ENCODE measurements around the gene ARHGAP24.
"Not testable (repeated sequence)": the region's sequence is repeated elsewhere in the genome, so short reads cannot be mapped to it uniquely, and the experiment has no call there.

GRCh38 chr4:85902647-85903046 is 427.7 kb downstream of the ARHGAP24 start:
- not testable (repeated sequence) for TF ChIP-seq CTCF (IDR thresholded peaks at IDR 0.05 in 2 of 3, conservative IDR thresholded peaks at IDR 0.05 in 1 of 3; ENCODE audit: control insufficient read depth in 2 of 3, extremely low read depth in 1 of 3, insufficient read depth in 1 of 3, low read depth in 3 of 3, low read length in 3 of 3); FOXM1 (IDR thresholded peaks at IDR 0.05; ENCODE audit: low read depth, low read length); NRF1 (conservative IDR thresholded peaks at IDR 0.05; ENCODE audit: low read depth, low read length); SPI1 (IDR thresholded peaks at IDR 0.05; ENCODE audit: borderline replicate concordance, insufficient read depth, low read depth, low read length); EZH2 (IDR thresholded peaks at IDR 0.05; ENCODE audit: borderline replicate concordance, control insufficient read depth, low read depth, low read length)
